Measurements from ENCODE around the gene MRPL18.

- TF ChIP-seq POLR2A (IDR thresholded peaks at IDR 0.05; ENCODE audit: control extremely low read depth in 1 of 2, low read depth in 2 of 2, low read length in 2 of 2) (no peak), YY1 (IDR thresholded peaks at IDR 0.05; ENCODE audit: low read depth, low read length) (no peak), SRF (IDR thresholded peaks at IDR 0.05; ENCODE audit: low read depth, low read length) (no peak), EZH2 (IDR thresholded peaks at IDR 0.05; ENCODE audit: low read depth, low read length, severe bottlenecking) (no peak)
Observed at GRCh38 chr6:159821726-159822125, 31.5 kb downstream of the MRPL18 start.

Measured in H1 (cell line).